ENCODE measurements around the gene MYCBP2.

Gene MYCBP2

DNA sequence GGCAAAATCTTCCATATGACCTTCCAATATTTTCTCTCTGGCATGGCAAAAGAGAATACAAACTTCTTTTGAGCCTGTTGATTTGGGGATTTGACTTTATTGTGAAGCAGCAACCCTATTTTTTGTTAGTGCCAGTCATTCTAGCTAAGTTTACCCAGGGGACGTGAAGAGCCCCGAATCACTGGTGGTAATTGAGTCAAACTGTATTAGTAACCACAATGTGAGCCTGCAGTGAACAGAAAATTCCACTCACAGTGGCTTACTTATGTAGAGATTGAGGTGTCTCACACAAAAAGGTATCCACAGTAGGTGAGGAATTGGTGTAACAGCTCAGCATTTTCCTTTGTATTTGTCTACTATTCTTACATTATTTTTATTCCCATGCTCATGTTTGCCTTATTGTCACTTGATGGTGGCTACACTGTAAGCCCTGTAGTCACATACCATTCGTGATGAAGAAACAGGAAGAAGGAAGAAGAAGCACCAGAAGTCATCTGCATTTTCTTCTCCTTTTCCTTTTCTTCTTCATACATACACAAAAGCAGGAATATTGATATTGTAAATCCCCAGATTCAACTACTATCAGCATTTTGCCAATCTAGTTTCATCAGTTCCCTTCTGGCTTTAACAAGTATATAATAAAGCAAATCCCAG is 33.3 kb upstream of the MYCBP2 start:
- Histone ChIP-seq H3K27ac (no peak overlapping the region), H2AFZ (ENCODE audit: low read depth) (no peak overlapping the region), H3K36me3 (ENCODE audit: insufficient read depth) (no peaks in the 10 kb centered on the region), H3K4me2 (no peak overlapping the region), H3K9ac (no peak overlapping the region), H3K4me3 (IDR thresholded peaks at IDR 0.05; ENCODE audit: insufficient read depth, low read depth, low read length) (no peak overlapping the region), H3K27me3 (ENCODE audit: insufficient read depth, low read depth) (no peaks in the 10 kb centered on the region), H3K79me2 (ENCODE audit: insufficient read depth, low read depth) (no peaks in the 10 kb centered on the region), H3K4me1 (ENCODE audit: low read depth, poor library complexity, severe bottlenecking) (no peaks in the 10 kb centered on the region), H4K20me1 (ENCODE audit: insufficient read depth) (no peaks in the 10 kb centered on the region)
- TF ChIP-seq, protein P1, sequence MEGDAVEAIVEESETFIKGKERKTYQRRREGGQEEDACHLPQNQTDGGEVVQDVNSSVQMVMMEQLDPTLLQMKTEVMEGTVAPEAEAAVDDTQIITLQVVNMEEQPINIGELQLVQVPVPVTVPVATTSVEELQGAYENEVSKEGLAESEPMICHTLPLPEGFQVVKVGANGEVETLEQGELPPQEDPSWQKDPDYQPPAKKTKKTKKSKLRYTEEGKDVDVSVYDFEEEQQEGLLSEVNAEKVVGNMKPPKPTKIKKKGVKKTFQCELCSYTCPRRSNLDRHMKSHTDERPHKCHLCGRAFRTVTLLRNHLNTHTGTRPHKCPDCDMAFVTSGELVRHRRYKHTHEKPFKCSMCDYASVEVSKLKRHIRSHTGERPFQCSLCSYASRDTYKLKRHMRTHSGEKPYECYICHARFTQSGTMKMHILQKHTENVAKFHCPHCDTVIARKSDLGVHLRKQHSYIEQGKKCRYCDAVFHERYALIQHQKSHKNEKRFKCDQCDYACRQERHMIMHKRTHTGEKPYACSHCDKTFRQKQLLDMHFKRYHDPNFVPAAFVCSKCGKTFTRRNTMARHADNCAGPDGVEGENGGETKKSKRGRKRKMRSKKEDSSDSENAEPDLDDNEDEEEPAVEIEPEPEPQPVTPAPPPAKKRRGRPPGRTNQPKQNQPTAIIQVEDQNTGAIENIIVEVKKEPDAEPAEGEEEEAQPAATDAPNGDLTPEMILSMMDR (conservative IDR thresholded peaks at IDR 0.05; ENCODE audit: low read depth, low read length): no peak

DNA sequence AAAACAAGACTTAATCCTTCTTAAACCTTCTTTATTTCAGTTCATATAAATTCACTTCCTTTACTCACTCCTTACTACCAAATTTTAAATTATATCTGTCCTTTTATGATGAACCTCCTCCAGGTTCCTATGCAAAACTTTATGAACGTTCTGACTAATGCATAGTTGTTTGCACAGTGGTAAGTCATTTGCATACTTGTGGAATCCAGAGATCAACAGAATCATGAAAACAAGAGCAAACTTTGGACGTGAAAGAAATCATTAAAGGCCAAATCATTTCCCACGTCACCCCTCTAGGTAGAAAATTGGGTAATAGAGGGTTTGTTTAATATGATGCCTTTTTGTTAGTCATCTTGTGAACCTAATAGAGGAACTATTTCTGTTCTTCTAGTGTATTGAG is 32.3 kb upstream of the MYCBP2 start:
- Histone ChIP-seq H3K36me3 (ENCODE audit: insufficient read depth) (no peaks in the 10 kb centered on the region), H3K9ac (no peak overlapping the region), H3K27me3 (ENCODE audit: insufficient read depth, low read depth) (no peaks in the 10 kb centered on the region), H3K4me3 (IDR thresholded peaks at IDR 0.05; ENCODE audit: insufficient read depth, low read depth, low read length) (no peak overlapping the region), H3K79me2 (ENCODE audit: insufficient read depth, low read depth) (no peaks in the 10 kb centered on the region), H3K27ac (no peak overlapping the region), H2AFZ (ENCODE audit: low read depth) (no peak overlapping the region), H3K4me1 (ENCODE audit: low read depth, poor library complexity, severe bottlenecking) (no peaks in the 10 kb centered on the region), H4K20me1 (ENCODE audit: insufficient read depth) (no peaks in the 10 kb centered on the region), H3K4me2 (no peak overlapping the region)
- TF ChIP-seq, protein P1 (conservative IDR thresholded peaks at IDR 0.05; ENCODE audit: low read depth, low read length): no peak

DNA sequence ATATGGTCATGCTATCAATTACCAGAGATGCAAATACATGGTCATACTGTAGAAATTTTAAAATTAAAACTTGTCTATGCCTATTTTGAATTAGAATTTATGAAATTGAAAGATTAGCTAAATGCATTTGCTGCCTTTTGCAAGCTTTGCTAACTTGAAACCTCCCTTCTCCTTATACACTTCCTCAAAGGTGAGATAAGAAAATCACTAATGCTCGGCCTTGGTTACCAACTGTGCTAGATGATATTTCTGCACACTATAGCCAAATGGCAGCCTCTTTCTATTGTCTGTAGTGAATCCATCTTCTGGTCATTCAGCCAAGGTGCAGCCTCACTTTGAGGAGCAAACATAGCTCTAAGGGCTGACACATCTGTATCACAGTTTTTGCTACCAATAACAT is 31.1 kb upstream of the MYCBP2 start:
- TF ChIP-seq, protein P1 (conservative IDR thresholded peaks at IDR 0.05; ENCODE audit: low read depth, low read length): no peak
- no peak overlapping the region for H3K4me2 ChIP-seq
- no peaks in the 10 kb centered on the region for H3K36me3 ChIP-seq (ENCODE audit: insufficient read depth)
- H3K4me3 ChIP-seq (IDR thresholded peaks at IDR 0.05; ENCODE audit: insufficient read depth, low read depth, low read length): no peak overlapping the region
- H3K27me3 ChIP-seq (ENCODE audit: insufficient read depth, low read depth): no peaks in the 10 kb centered on the region
- H3K4me1 ChIP-seq (ENCODE audit: low read depth, poor library complexity, severe bottlenecking): no peaks in the 10 kb centered on the region
- no peak overlapping the region for H3K9ac ChIP-seq
- H3K79me2 ChIP-seq (ENCODE audit: insufficient read depth, low read depth): no peaks in the 10 kb centered on the region
- H3K27ac ChIP-seq: no peak overlapping the region
- H4K20me1 ChIP-seq (ENCODE audit: insufficient read depth): no peaks in the 10 kb centered on the region
- H2AFZ ChIP-seq (ENCODE audit: low read depth): no peak overlapping the region

DNA sequence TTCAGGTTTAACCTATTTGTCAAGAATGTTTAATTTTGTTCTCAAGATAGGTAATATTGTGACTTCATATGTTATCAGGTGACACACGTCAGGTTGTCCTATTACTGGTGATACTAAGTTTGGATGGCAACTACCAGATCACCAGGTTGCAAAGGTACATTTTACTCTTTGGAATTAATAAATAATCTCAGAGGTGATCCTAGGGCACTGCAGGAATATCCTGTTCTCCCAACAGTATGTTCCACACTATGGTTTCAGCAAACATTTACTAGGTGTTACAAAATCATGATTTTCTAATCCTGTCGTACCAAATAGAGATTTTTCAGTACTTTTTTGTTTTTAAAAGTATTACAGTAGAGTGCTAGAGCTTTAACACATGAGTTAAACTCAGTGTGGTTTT is 29.3 kb upstream of the MYCBP2 start:
- H3K36me3 ChIP-seq (ENCODE audit: insufficient read depth): no peaks in the 10 kb centered on the region

More for the DNA sequence above, 29.3 kb upstream of the MYCBP2 start:
- H3K4me3 ChIP-seq (IDR thresholded peaks at IDR 0.05; ENCODE audit: insufficient read depth, low read depth, low read length): no peak overlapping the region
- H3K4me2 ChIP-seq: no peak overlapping the region
- H3K79me2 ChIP-seq (ENCODE audit: insufficient read depth, low read depth): no peaks in the 10 kb centered on the region
- H3K27me3 ChIP-seq (ENCODE audit: insufficient read depth, low read depth): no peaks in the 10 kb centered on the region
- no peaks in the 10 kb centered on the region for H4K20me1 ChIP-seq (ENCODE audit: insufficient read depth)
- no peak overlapping the region for H3K9ac ChIP-seq
- no peak overlapping the region for H3K27ac ChIP-seq
- no peaks in the 10 kb centered on the region for H3K4me1 ChIP-seq (ENCODE audit: low read depth, poor library complexity, severe bottlenecking)
- TF ChIP-seq, protein P1 (conservative IDR thresholded peaks at IDR 0.05; ENCODE audit: low read depth, low read length): no peak
- no peak overlapping the region for H2AFZ ChIP-seq (ENCODE audit: low read depth)

All from KMS-11 (cell line).